ENCODE data around the gene MARCHF10.
"Not testable (repeated sequence)": the region's sequence is repeated elsewhere in the genome, so short reads cannot be mapped to it uniquely, and the experiment has no call there.

MARCHF10 gene

DNA sequence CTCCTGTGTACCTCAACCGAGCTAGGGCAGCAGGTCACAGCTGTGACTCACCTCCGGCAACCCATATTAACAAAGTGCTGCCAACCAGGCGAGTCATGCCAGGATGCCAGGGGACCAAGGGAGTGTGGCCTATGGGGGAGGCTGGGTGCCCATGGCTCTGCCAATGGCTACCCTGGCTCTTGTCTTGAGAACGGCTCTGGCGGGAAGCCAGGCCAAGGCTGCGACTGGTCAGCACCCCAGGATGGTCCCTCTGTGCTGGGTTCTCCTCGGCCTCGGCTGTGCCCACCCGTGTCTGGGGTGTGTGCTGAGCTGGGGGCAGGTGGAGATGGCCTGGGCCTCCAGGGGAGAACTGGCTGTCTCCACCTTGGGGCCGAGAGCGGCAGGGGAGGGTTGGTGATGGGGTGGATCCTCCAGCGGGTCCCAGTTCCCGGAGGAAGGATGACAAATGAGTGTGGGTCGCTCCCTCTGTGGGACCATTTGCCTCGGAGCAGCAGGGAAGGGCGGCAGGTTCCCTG, 104.8 kb downstream of the MARCHF10 start:
- Mint-ChIP-seq H3K9me3 (no peaks in the 10 kb centered on the region), H3K4me1 (ENCODE audit: low read depth) (no peaks in the 10 kb centered on the region), H3K27me3 (ENCODE audit: low read depth) (peaks cover 38% of the 10 kb centered on the region), H3K4me3 (peak overlapping the region; percentile 21), H3K27ac (no peak overlapping the region), H3K36me3 (ENCODE audit: low read depth) (no peaks in the 10 kb centered on the region)

DNA sequence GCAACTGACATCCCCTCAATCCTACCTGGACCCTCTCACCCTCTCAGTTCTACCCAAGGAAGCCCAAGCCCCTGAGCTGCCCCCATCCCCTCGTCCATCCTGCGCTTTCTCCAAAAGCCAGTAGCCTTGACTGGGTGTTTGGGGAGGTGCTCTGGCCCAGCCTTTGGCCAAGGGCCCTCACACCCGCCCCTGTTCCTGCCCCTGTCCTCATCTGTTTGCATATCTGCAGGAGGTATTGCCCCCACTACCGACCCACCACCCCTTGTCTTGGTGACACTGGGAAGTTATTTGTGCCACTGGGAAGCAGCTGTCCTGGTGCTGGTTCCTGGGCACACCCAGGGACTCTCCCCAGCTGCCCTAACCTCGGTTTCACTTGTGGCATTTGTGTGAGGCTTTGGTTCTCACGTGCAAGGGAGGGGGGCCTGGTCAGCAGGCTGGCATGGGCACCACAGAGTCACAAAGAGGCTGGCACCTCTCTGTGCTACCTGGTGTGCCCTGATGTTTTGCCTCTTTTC, 105.3 kb downstream of the MARCHF10 start:
- H3K4me3 Mint-ChIP-seq = no peak overlapping the region
- H3K27me3 Mint-ChIP-seq (ENCODE audit: low read depth) = peaks cover 40% of the 10 kb centered on the region
- no peak overlapping the region for H3K27ac Mint-ChIP-seq
- H3K9me3 Mint-ChIP-seq = no peaks in the 10 kb centered on the region
- H3K36me3 Mint-ChIP-seq (ENCODE audit: low read depth) = no peaks in the 10 kb centered on the region
- no peaks in the 10 kb centered on the region for H3K4me1 Mint-ChIP-seq (ENCODE audit: low read depth)

DNA sequence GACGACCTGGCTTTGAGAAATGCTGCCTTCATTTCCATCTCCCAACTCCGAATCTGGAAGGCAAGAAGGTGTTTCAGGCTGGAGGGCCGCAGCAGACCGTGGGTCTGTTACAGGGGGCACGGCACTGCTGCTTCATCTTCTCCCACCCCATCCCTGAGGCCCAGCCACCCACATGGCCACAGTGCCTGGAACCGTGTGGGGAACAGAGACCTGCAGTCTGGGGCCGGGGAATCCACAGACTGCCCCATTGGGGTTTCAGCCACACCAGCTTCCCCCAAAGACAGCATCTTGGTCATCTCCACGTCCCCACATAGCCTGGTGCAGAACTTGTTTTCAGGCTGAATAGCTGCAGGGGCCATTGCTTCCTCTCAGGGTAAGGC, 106.4 kb downstream of the MARCHF10 start:
- Mint-ChIP-seq H3K27ac (no peak overlapping the region), H3K9me3 (no peaks in the 10 kb centered on the region), H3K36me3 (ENCODE audit: low read depth) (no peaks in the 10 kb centered on the region), H3K4me1 (ENCODE audit: low read depth) (no peaks in the 10 kb centered on the region), H3K27me3 (ENCODE audit: low read depth) (peaks cover 33% of the 10 kb centered on the region), H3K4me3 (no peak overlapping the region)

DNA sequence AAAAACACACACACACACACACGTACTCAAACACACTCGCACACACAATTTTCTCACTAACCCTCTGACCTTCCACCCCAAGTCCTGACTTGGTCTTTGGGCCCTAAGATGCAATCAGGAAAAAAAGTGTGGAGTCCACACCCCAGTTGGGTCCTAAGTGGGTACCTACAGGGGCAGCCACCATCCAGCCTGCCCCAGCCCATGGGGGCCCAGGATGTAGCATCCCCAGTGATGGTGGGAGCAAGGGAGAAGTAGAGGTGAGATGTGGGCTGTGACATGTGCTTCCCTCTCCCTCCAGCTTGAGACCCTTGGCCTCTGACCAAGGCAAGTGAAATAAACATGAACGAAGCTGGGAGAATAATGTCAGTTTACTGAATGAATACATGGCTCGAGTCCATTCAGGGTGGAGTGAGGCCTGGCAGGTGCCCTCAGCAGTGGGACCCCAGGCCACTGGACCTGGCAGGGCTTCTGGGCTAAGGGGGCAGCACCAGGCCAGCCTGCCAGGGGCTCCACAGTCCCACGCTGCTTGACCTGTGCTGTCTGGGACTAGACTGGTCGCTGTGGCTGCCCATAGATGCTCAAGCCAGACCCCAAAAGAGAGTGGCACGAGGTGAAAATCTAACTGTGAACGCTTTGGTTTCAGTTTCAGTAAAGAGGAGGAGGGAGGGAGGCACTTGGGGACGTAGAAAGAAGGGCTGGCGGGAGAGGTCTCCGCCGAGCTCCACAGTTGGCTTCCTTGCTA, 107.0 kb downstream of the MARCHF10 start:
- Mint-ChIP-seq H3K27me3 (ENCODE audit: low read depth) (peaks cover 28% of the 10 kb centered on the region), H3K27ac (no peak overlapping the region), H3K4me1 (ENCODE audit: low read depth) (no peaks in the 10 kb centered on the region), H3K36me3 (ENCODE audit: low read depth) (no peaks in the 10 kb centered on the region), H3K4me3 (no peak overlapping the region), H3K9me3 (no peaks in the 10 kb centered on the region)

- H3K4me3 Mint-ChIP-seq; H3K27ac Mint-ChIP-seq; H3K36me3 Mint-ChIP-seq (ENCODE audit: low read depth); H3K9me3 Mint-ChIP-seq; H3K4me1 Mint-ChIP-seq (ENCODE audit: low read depth): not testable (repeated sequence)
- H3K27me3 Mint-ChIP-seq (ENCODE audit: low read depth) = peaks cover 17% of the 10 kb centered on the region
Observed at GRCh38 chr17:62698459-62698858, 109.7 kb downstream of the MARCHF10 start.

DNA sequence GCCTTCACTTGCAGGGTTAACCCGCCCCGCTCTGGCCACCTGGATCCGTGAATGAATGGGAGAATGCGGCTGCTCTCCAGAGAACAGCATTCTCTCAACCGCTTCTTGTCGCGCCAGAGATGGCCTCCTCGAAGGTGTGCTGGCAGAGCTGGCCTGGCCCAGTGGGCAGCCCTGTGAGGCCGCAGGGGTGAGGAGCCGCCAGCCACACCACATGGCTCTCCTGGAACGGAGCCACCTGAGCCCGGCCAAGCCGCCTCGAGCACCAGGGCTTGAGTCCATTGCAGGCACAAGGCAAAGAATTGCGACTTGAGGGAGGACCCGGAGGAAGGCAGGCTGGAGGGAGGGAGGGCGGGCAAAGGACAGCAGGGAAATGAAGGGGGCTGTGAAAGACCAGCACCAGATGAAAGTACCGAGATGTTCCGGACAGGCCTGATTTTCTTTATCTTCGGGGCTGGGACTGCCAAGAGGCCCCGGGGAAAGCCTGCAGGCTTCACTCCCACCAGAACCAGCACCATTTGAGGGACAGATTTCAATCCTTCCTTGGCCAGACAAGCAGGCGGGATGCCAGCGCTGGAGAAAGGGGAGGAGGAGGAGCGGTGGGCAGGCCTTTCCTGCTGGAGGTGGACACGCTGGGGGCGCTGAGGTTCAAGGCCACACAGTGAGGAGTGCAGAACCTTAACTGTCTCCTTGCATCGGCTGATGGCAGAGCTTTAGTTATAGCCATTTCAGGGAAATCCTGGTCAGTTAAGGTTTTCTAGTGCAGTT, 111.2 kb downstream of the MARCHF10 start:
- no peak overlapping the region for H3K27ac Mint-ChIP-seq
- H3K9me3 Mint-ChIP-seq = no peaks in the 10 kb centered on the region
- H3K4me1 Mint-ChIP-seq (ENCODE audit: low read depth) = no peaks in the 10 kb centered on the region
- H3K36me3 Mint-ChIP-seq (ENCODE audit: low read depth) = no peaks in the 10 kb centered on the region
- H3K27me3 Mint-ChIP-seq (ENCODE audit: low read depth) = peaks cover 17% of the 10 kb centered on the region
- H3K4me3 Mint-ChIP-seq = no peak overlapping the region

- H3K27me3 Mint-ChIP-seq (ENCODE audit: low read depth) = peaks cover 17% of the 10 kb centered on the region
- H3K27ac Mint-ChIP-seq = no peak overlapping the region
- no peaks in the 10 kb centered on the region for H3K4me1 Mint-ChIP-seq (ENCODE audit: low read depth)
- no peaks in the 10 kb centered on the region for H3K9me3 Mint-ChIP-seq
- no peaks in the 10 kb centered on the region for H3K36me3 Mint-ChIP-seq (ENCODE audit: low read depth)
- H3K4me3 Mint-ChIP-seq = no peak overlapping the region
Observed at GRCh38 chr17:62696256-62696655, 111.9 kb downstream of the MARCHF10 start.

DNA sequence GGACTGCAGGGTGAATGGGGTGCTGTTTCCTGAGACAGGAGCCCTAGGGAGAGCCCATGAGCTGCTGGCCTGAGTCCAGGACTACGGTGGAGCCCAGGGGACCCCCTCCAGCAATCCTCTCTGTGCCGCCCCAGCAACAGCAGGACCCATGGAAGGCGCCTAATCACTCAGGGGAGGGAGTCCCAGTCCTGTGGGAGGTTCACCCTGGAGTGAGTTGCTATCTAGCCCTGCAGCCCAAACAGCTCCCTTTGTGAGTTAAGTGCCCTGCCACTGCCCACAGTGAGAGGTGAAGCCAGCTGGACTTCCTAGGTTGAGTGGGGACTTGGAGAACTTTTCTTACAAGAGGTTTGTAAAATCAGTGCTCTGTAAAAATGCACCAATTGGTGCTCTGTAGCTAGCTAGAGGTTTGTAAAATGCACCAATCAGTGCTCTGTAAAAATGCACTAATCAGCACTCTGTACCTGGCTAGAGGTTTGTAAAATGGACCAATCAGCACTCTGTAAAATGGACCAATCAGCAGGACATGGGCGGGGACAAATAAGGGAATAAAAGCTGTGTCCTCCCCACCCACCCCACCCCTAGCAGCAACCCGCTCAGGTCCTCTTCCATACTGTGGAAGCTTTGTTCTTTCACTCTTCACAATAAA, 112.9 kb downstream of the MARCHF10 start:
- H3K4me3 Mint-ChIP-seq = not testable (repeated sequence)

GRCh38 chr17:62693616-62694409, 114.3 kb downstream of the MARCHF10 start:
- H3K27me3 Mint-ChIP-seq (ENCODE audit: low read depth) = peaks cover 8% of the 10 kb centered on the region
- no peak overlapping the region for H3K27ac Mint-ChIP-seq
- H3K4me3 Mint-ChIP-seq = no peak overlapping the region
- no peaks in the 10 kb centered on the region for H3K36me3 Mint-ChIP-seq (ENCODE audit: low read depth)
- no peaks in the 10 kb centered on the region for H3K4me1 Mint-ChIP-seq (ENCODE audit: low read depth)
- H3K9me3 Mint-ChIP-seq = no peaks in the 10 kb centered on the region

More for the DNA sequence above, 112.9 kb downstream of the MARCHF10 start:
- not testable (repeated sequence) for H3K9me3 Mint-ChIP-seq; H3K4me1 Mint-ChIP-seq (ENCODE audit: low read depth); H3K27ac Mint-ChIP-seq; H3K36me3 Mint-ChIP-seq (ENCODE audit: low read depth)
- peaks cover 13% of the 10 kb centered on the region for H3K27me3 Mint-ChIP-seq (ENCODE audit: low read depth)

DNA sequence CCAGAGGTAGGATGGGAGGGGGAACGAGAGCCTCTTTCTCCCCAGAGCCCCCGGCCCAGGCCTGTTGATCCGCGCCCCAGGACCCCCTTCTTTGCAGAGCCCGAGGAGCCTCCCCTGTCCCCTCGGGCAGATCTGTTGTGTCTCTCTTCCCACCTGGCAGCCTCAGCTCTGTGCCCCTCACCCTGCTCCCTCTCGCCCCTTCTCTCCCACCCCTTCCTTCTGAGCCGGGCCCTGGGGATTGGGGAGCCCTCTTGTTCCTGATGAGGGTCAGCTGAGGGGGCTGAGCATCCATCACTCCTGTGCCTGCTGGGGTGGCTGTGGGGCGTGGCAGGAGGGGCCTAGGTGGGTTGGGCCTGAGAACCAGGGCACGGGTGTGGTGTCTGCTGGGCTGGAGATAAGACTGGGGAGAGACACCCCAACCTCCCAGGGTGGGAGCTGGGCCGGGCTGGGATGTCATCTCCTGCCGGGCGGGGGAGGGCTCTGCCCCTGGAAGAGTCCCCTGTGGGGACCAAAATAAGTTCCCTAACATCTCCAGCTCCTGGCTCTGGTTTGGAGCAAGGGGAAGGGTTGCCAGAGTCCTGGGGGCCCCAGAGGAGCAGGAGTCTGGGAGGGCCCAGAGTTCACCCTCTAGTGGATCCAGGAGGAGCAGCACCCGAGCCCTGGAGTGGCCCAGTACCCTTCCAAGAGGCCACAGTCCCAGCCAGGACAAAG, 115.2 kb downstream of the MARCHF10 start:
- no peaks in the 10 kb centered on the region for H3K36me3 Mint-ChIP-seq (ENCODE audit: low read depth)
- no peaks in the 10 kb centered on the region for H3K9me3 Mint-ChIP-seq
- H3K27me3 Mint-ChIP-seq (ENCODE audit: low read depth) = peaks cover 7% of the 10 kb centered on the region
- H3K4me1 Mint-ChIP-seq (ENCODE audit: low read depth) = no peaks in the 10 kb centered on the region
- no peak overlapping the region for H3K27ac Mint-ChIP-seq
- no peak overlapping the region for H3K4me3 Mint-ChIP-seq

DNA sequence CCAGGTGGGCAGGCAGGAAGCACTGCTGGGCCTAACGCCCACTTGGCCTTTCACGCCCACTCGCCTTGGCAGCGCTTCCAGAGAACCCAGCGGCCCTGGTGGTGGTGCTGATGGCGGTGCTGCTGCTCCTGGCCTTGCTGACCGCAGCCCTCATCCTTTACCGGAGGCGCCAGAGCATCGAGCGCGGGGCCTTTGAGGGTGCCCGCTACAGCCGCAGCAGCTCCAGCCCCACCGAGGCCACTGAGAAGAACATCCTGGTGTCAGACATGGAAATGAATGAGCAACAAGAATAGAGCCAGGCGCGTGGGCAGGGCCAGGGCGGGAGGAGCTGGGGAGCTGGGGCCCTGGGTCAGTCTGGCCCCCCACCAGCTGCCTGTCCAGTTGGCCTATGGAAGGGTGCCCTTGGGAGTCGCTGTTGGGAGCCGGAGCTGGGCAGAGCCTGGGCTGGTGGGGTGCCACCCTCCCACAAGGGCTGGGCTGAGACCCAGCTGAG, 115.9 kb downstream of the MARCHF10 start:
- Mint-ChIP-seq H3K4me3 (no peak overlapping the region), H3K4me1 (ENCODE audit: low read depth) (no peaks in the 10 kb centered on the region), H3K9me3 (no peaks in the 10 kb centered on the region), H3K27ac (no peak overlapping the region), H3K36me3 (ENCODE audit: low read depth) (no peaks in the 10 kb centered on the region), H3K27me3 (ENCODE audit: low read depth) (peaks cover 4% of the 10 kb centered on the region)

DNA sequence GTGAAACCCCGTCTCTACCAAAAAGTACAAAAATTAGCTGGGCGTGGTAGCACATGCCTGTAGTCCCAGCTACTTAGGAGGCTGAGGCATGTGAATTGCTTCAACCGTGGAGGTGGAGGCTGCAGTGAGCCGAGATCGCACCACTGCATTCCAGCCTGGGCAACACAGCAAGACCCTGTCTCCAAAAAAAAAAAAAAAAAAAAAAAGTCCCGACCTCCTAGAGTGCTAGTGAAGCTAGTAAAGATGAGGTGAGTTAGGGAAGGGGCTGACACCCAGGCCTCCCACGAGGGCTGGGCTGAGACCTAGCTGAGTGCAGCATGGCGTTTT, 116.6 kb downstream of the MARCHF10 start:
- not testable (repeated sequence) for H3K4me3 Mint-ChIP-seq; H3K36me3 Mint-ChIP-seq (ENCODE audit: low read depth); H3K9me3 Mint-ChIP-seq; H3K27me3 Mint-ChIP-seq (ENCODE audit: low read depth); H3K27ac Mint-ChIP-seq; H3K4me1 Mint-ChIP-seq (ENCODE audit: low read depth)

DNA sequence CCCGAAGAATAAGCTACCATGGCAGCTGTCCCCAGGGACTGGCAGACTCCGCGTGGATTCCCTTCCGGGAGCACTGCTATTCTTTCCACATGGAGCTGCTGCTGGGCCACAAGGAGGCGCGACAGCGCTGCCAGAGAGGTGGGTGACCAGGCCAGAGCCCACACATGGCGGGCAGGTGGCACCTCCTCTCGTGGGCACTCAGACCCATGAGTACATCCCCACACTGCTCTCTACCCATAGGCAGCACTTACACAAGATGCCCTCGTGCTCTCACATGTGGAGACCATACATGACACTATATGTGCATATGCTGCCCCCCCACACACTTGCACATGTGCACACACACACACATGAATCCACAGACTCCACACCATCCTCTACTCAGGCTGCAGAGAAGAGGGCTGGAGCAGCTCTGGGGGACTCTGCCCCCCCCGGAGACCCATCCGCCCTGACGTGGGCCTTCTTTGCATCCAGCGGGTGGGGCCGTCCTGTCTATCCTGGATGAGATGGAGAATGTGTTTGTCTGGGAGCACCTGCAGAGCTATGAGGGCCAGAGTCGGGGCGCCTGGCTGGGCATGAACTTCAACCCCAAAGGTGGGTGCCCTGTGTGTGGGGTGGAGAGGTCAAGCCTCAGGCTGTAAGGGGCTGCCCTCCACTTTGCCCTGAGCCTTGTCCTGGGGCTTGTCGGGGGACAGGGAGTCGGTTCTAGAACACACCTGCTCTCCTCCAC, 117.8 kb downstream of the MARCHF10 start:
- no peaks in the 10 kb centered on the region for H3K4me1 Mint-ChIP-seq (ENCODE audit: low read depth)
- no peak overlapping the region for H3K27ac Mint-ChIP-seq
- H3K9me3 Mint-ChIP-seq = no peaks in the 10 kb centered on the region
- H3K27me3 Mint-ChIP-seq (ENCODE audit: low read depth) = peaks cover 7% of the 10 kb centered on the region
- H3K4me3 Mint-ChIP-seq = no peak overlapping the region
- no peaks in the 10 kb centered on the region for H3K36me3 Mint-ChIP-seq (ENCODE audit: low read depth)

Data from T-helper 1 cell treated with Interleukin-12 subunit alpha and Interleukin-12 subunit beta and Interleukin-4 antibody, amounts not matched to agents 30 μg/mL and 1 μg/mL, for 36 hours (primary cell).